GM13977 (cell line): ENCODE measurements around the gene MARK3.

Source experiments
- DNase-seq: peaks from one replicate; pipeline ENCODE4 v3.0.0; 2012; ENCODE audit warnings: low spot score
- in situ Hi-C: fragments of 300-500 bp; cut with MboI; formaldehyde crosslinking; loops from one replicate; pipeline ENCODE4 v1.12.0; 2022; ENCODE audit warnings: low sequenced_read_pairs, low pct_unique_long_range_greater_than_20kb, mixed read lengths, inconsistent platforms; ENCODE audit not compliant: unreplicated experiment
- TF ChIP-seq, protein P1 (sequence below): IDR thresholded peaks from 2 replicates; pipeline ENCODE4 v1.5.1; 2012; ENCODE audit warnings: mild to moderate bottlenecking, control low read depth; ENCODE audit not compliant: insufficient read depth; ENCODE audit errors: extremely low read depth, missing control alignments

MARK3 gene

DNA sequence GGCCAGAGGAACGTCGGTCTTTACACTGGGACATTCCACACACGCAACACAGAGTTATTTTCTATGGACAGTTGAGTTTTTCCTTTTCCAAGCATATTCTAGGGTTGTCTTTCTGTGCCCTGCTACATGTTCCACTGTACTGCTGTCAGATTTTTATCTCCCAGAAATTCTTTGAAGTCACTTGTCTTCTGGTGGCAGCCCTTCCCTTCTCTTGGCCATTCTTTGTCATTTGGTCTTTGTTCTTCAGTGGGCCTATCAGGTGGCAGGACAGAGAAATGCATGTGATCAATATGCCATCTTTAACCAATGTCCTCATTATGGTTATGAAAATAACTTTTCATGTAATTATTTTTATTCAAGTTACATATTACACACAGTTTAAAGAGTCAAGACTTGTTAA, 36.3 kb downstream of the MARK3 start:
- no peak for DNase-seq
- TF ChIP-seq, protein P1, sequence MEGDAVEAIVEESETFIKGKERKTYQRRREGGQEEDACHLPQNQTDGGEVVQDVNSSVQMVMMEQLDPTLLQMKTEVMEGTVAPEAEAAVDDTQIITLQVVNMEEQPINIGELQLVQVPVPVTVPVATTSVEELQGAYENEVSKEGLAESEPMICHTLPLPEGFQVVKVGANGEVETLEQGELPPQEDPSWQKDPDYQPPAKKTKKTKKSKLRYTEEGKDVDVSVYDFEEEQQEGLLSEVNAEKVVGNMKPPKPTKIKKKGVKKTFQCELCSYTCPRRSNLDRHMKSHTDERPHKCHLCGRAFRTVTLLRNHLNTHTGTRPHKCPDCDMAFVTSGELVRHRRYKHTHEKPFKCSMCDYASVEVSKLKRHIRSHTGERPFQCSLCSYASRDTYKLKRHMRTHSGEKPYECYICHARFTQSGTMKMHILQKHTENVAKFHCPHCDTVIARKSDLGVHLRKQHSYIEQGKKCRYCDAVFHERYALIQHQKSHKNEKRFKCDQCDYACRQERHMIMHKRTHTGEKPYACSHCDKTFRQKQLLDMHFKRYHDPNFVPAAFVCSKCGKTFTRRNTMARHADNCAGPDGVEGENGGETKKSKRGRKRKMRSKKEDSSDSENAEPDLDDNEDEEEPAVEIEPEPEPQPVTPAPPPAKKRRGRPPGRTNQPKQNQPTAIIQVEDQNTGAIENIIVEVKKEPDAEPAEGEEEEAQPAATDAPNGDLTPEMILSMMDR = no peak
- in situ Hi-C loops = no loop called here

DNA sequence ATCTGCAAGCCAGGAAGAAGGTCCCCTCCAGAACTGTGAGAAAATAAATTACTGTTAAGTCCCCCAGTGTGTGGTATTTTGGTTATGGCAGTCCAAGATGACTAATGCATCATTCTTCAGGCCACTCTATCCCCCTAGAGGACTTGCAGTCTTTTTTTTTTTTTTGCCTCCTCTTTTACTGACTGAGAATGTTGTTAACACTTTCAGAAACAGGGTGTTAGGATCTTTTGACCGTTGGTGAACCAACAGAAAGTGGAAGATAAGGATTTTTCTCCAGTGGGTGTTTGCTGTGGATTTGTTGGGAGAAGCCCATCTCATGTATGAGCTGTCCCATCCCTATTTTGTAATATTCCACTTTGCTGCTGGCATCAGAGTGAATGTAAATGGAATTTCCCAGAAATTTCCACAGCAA, 37.8 kb downstream of the MARK3 start:
- DNase-seq = no peak
- TF ChIP-seq, protein P1 = no peak
- in situ Hi-C loops = no loop called here

DNA sequence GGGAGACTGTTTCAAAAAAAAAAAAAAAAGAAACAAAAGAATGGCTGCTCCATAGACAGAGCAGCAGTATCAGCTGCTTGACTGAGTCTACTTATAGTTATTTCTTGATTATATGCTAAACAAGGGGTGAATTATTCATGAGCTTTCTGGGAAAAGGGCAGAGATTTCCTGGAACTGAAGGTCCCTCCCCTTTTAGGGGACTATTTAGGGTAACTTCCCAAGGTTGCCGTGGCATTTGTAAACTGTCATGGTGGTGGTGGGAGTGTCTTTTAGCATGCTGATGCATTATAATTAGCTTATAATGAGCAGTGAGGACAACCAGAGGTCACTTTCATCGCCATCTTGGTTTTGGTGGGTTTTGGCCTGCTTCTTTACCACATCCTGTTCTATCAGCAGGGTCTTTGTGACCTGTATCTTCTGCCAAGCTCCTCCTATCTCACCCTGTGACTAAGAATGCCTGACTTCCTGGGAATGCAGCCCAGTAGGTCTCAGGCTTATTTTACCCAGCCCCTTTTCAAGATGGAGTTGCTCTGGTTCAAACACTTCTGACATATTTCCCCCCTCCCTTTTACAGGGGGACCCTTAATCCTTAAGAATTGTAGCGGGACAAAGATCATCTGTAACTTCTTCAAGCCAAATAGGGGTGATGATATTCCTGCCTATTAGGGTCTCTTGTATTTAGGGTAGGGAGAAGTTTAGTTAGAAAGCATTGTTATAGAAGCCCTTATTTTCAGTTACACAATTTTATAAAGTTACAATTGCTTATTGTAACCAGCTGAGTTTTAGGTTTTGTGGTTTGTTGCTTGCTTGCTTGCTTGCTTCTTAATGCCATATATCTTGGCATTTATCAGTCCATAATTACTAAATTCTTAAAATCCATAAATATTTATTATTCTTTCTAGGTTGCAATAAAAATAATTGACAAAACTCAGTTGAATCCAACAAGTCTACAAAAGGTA, 42.5 kb downstream of the MARK3 start:
- TF ChIP-seq, protein P1 = no peak
- no peak for DNase-seq
- in situ Hi-C loops = no loop called here

DNA sequence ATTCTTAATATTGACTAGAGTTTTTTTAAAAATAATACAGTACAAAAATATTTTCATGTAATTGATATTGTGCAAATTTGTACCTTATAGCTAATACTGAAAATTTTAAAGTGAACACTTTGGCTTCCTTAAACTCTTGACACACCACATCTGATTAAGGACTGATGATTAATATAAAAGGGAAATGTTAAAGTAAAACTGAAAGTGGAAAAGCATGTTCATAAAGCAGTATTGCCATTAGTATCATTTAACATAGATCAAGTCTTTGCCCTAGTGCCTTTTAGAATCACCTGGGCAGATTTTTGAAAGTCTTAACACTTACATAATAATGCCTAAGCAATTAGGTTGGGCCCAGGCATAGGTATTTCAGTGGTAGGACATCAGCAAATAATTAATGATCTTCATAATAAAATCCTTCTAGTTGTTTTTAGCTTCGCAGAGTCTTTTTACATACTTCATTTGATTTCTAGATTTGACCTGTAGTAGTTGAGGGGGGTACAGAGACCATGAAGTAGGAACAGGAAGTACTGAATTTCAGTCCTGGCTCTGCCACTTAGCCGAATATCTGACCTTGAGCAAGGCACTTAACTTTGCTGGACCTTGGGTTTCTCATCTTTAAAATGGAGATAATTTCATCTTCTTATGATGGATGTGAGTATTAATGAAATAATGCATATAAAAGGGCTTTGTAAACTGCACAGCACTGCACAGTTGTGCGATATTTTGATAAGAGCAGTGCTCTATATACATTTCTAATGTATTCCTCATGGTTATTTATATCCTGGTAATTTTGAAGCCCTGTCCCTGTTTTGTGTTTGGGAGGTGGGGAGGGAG, 43.7 kb downstream of the MARK3 start:
- TF ChIP-seq, protein P1 = no peak
- DNase-seq = no peak
- in situ Hi-C loops = no loop called here

DNA sequence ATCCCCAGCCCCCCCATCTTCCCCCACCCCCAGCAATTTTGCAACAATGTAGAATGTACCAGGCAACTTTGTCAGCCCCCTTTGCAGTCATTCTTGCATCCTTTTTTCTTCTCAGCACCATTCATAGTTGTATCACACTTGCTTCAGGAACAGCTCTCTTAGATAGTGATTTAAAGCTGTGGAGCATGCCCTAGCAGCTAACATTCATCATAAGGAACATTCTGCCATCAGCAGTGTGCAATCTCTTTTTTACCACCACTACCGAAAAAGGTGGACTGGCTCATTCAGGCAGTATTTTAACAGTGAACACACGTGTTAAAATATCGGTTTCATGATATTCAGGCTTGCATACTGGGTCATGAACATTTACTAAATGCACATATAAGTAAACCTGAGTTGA, 45.1 kb downstream of the MARK3 start:
- TF ChIP-seq, protein P1 = no peak
- DNase-seq = no peak
- in situ Hi-C loops = no loop called here

DNA sequence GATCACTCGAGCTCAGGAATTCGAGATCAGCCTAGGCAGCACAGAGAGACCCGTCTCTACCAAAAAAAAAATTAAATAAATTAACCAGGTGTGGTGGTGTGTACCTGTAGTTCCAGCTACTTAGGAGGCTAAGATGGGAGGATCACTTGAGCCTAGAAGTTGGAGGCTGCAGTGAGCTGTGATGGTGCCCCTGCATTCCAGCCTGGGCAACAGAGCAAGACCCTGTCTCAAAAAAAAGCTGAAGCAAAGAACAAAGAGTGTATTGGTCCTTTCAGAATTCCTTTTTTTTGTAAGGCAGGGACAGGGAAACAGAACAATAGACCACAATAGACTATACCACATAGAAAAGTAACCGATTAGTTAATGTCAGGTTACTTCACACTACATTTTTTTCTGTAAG, 47.4 kb downstream of the MARK3 start:
- TF ChIP-seq, protein P1 = no peak
- in situ Hi-C loops = no loop called here
- DNase-seq = no peak
